Measurements from ENCODE around the gene PCCA.

The PCCA gene

DNA sequence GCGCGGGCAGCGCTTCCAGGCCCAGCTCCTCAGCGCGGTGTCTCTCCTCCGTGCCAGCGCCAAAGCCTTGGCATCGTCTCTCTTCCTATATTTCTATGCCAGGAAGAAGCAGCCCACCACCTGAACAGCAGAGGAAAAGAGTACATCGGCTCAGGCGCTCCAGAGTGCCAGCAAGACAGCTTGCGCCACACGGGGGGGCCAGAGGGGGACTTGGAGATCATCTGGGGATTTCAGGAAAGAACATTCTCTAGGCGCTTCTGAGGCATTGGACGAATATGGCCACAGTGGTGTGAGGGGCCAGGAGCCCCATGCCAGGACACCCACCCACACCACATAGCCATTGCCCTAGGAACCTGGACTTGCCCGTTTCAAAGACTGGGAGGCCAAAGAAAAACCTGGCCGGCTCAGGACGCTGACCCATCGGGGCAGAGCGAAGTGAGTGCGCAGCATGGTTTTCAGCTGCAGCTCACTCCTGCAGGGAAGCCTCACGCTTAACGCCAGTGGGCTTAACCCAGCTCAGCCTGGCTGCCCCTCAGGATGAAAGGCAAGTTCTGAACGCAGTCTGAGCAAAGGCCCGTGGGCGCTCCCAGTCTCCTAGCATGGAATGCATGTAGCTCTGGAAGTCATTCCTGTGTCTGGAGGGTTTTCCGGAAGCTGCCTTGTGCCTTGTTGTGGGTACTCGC is 437.6 kb downstream of the PCCA start:
- no peak for DNase-seq (ENCODE audit: low spot score)

DNA sequence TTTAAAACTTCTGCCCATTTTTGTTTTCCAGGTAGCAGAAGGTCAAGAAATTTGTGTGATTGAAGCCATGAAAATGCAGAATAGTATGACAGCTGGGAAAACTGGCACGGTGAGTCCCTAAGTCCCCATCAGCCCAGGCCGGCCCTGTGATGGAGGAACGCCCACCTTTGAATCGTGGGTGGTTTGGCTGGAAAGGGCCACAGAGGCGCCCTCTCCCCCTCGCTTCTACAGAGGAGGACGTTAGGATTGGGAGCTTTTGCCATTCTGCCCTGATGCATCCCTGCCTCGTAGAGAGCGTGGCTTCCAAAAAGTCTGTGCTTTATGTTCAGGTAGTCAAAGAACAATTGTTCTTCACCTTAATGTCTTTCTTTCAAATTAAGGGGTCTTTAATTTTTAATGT is 438.8 kb downstream of the PCCA start:
- DNase-seq (ENCODE audit: low spot score) = no peak

DNA sequence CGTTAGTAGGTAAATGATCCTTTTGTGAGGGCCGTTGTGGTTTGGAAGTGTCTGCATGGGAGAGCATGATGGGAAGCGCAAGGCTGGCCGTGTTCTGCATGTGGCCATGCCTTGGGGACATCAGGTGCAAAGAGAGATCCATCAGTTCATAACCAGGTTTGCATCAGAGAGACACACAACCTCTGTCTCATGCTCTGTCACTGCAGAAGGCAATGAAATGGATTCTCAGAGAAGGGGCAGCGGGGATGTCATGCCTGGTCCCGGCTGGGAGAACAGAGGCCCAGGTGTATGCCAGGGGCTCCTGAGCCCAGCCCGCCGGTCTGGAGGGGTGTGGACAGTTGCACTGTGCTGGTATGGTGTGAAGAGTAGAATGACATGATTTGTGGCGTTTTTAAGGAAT is 439.5 kb downstream of the PCCA start:
- no peak for DNase-seq (ENCODE audit: low spot score)

DNA sequence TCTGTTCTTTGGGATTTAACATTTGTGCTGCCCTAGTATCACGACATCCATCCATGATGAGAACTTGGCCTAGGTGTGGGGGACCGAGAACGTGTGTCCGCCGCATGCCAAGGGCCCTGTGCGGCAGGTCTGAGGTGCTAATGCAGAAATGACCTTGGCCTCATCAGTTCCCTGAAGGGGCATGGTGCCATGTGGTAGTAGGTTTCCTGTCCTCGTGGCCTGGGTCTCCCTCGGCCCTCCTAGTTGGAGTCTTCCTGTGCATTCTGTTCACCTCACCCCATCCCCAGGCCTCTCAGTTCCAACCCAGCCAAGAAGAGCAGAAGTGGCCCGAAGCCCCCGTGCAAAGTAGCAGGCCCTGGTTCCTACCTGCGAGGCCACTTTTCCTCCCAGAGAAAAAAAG is 439.9 kb downstream of the PCCA start:
- no peak for DNase-seq (ENCODE audit: low spot score)

DNA sequence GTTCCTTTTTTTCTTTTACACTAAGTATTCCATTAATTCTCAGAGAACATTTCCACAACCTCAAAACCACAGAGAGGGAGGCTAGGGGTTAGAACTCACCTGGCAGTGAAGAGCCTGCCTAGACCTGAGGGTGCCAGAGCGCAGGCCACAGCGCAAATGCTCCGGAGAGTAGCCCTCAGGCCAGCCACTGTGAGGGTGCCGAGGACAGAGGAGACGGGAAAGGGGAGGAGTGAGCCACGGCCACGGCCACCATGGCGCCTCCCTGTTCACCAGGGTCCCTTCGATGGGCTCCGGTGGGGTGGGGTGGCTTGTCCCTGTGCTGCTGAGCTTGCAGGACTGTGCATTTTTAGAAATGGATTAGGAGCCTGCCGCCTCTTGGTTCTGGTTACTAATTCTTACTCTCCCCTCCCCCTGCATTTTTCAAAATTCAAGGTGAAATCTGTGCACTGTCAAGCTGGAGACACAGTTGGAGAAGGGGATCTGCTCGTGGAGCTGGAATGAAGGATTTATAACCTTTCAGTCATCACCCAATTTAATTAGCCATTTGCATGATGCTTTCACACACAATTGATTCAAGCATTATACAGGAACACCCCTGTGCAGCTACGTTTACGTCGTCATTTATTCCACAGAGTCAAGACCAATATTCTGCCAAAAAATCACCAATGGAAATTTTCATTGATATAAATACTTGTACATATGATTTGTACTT is 440.9 kb downstream of the PCCA start:
- no peak for DNase-seq (ENCODE audit: low spot score)

DNA sequence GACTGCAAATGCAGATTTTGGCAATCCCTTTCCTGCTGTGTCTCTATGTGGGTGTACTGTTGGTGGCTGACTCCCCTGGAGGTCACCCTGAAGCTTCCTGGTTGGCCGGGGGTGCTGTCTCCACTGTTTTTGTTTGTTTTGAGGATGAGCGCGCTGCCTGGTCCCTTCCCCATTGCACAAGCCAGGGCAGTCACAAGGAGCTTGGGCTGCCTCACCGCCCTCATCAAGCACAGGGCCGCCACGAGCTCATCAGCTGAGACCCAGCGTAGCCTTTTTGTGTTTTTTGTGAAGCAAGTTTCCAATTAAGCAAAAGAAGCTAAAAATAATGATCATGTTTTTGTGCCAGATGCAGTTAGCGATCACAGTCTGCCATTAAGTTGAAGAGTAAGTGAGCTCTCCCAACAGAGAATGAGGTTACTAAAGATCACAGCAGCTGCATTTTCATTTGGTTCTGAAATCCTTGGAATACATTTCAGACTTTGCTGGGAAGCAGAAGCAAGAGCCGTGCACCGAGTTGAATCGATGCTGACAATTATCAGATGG is 441.8 kb downstream of the PCCA start:
- DNase-seq (ENCODE audit: low spot score) = no peak

DNA sequence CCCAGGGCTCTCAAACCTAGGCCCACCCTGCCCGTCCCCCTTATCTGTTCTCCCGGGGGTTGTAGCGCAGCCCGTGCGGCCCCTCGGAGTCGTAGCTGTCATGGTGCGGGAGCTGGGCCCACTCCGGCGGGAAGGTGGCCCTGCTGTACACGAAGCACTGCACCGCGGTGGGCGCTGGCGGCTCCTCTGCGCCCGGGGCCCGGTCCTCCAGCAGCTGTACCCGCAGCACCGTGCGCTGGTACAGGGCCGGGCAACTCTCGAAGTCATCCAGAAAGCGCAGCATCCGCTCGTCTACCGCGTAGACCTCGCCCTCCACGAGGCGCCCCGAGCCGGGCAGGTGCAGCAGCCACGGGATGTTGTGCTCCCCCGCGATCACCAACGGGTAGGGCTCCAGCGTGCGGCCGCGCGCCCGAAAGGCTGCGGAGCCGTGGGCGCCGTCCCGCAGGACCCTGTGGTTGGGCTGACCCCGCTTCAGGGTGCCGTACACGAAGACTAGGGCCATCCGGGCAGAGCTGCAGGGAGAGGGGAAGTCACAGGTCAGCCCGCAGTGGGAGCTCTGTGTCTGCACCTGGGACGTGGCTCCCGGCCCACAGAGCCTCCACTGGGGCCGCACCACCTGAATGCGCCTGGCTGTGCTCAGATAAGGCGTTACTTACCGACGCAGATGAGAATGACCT is 443.3 kb downstream of the PCCA start:
- DNase-seq (ENCODE audit: low spot score) = no peak

DNA sequence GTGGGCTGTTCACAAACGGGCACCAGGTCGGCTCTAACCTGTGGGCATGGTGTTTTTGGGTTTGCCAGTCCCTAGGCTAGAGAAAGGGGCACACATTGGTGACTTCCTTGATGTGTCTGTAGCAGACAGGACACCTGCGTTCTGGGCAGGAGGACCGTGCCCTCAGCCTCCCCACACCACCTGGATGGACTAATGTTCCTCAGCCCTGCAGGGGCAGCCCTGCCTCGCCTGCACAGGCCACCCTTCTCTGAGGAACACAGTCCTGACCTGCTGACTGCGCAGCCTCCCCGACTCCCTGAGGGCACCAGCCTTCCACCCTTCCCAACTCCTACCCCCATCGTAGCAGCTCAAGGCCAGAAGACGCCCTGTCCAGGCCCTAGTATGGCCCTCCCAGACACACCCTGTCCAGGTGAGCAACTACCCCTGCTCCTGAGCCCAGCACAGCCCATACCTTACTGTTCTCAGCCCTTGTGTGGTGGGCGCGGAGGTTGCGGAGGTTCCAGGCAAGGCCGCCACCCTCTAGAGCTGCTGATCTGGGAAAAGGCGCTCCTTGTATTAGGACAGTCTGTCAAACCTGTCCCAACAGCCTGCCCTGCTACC is 444.0 kb downstream of the PCCA start:
- no peak for DNase-seq (ENCODE audit: low spot score)

DNA sequence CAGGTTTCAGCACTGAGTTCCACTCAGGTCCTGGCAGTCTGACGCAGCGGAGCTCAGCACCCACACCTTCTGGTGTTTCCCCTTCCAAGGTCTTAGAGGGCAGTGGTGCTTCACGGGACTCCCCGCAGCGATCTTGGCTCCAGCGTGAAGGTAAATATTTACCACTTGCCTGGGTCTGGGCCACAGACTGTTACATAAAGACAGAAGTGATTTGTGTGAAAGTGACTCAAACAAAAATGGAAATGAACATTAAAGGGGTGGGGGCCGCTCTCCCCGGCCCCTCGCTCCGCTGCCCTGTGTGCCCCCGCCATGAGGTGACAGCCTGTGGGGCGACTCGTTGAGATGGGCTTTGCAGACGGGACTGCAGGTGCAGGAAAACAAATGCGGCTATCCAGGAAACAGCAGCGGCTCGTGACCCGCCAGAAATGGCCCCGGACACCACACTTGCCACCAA is 444.7 kb downstream of the PCCA start:
- no peak for DNase-seq (ENCODE audit: low spot score)

DNA sequence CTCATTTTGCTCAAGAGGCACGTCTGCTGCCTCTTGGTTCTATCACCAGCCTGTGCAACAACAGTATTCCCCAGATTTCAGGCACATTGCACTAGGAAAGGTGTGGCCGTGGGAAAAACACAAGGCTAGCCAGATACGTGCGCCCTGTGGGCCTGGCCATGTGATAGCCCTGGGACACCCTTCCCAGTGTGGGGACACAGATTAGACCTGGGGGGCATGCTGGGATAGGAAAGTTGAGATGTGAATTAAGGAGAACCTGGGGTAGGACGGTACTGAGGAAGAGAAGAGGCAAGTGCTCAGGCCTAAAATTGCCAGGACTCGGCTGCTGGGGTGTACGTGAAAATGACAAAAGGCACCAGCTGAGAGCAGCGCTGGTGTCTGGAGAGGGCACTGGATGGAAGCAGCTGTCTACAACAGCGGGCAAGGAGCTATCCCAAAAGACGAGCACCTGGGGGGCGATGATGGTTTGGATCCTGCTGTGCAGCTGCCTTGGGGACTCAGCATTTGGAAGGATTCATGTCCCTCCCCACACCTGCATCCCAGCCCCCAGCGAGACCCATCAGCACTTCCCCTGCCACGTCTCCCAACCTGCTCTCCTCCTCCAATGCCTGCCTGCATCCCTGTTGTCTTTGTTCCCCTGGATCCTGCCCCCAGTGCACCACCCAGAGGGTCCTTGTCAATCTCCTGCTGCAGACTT is 445.4 kb downstream of the PCCA start:
- DNase-seq (ENCODE audit: low spot score) = no peak

DNA sequence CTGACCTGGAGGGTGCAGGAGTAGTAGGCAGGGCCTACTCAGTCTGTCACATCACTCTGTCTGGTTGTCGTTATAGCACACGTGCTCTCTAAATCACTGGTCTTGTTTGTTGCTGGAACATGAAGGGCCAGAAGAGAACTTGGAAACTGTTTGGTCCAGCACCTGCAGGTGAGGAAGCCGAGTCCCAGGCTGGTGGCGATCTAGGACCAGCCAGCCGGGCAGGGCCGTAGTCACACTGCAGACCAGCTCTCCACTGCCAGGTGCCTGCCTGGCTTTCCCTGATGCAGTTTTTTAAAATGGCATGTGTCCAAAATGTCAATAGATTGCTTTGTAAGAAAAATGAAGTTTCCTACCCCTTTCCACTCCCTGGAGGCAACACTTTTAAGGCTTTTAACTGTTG is 446.0 kb downstream of the PCCA start:
- no peak for DNase-seq (ENCODE audit: low spot score)

DNA sequence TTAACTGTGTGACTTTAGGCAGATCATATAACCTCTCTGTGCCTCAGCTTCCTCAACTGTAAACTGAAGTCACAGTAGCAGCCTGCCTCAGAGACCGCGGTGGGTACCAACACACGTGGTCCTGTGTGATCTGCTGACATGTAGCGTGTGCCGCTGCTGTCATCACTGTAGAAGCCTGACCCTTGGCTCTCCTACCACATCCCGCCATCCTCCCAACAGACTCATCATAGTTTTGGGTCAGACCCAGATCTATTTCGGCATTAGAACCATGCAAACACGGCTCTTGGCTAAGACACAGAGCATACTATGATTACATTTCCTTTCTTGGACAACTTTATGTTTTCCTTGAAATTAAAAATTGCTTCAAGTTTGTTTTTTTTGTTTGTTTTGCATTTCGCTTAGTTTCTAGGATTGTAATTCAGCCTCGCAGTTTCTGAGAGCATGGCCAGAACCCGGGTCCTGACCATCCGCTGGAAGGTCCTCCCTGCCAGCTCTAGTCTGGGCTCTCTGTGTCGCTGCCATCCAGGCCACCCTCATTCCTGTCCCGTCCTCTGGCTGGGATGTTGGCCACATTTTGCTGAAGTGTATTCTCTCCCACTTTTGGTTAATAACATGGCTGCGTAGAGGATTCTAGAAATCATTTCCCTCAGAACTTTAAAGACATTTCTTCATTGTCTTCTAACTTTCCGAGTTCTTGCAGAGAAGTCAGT is 446.7 kb downstream of the PCCA start:
- no peak for DNase-seq (ENCODE audit: low spot score)

DNA sequence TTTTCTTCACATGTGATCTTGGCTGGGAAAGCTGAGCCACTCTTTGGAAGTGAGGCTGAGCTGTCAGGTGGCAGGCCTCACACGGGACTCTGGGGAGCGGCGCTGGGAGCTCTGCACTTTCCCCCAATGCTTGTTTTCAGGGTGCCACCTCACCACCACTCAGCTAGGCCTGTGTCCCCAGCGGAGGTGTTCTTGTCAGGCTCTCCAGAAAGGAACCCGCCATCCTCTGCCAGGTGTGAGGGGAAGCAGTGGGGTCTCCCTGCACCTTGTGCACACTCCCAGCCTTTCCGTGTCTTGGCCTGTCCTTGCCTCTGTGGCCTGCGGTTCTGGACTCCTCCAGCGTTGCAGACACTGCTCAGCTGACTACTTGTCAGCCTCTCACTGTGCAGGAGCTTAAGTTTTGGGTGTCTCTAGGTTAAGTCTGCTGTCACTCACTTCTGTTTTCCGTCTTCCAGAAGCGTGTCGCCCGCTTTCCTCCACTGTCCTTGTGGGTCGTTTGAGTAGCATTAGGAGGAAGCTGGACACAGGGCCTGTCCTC is 447.8 kb downstream of the PCCA start:
- DNase-seq (ENCODE audit: low spot score) = no peak

DNA sequence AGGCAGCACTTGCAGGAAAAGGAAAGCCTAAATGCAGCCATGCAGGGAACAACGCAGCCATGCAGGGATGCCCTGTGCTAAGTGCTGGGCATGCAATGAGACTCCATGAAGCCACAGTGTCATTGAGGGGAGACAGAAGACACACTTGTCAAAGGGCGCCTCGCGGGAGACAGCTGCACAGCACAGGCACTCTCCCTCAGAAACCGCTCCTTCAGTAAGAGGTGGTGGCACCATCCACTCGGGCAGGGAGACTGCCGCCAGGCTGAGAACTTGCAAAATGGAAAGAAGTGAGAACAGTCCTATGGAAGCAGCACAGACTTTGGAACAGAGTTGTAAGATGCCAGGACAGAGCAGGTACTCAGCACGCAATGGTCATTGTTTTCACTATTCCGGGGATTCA is 448.6 kb downstream of the PCCA start:
- no peak for DNase-seq (ENCODE audit: low spot score)

DNA sequence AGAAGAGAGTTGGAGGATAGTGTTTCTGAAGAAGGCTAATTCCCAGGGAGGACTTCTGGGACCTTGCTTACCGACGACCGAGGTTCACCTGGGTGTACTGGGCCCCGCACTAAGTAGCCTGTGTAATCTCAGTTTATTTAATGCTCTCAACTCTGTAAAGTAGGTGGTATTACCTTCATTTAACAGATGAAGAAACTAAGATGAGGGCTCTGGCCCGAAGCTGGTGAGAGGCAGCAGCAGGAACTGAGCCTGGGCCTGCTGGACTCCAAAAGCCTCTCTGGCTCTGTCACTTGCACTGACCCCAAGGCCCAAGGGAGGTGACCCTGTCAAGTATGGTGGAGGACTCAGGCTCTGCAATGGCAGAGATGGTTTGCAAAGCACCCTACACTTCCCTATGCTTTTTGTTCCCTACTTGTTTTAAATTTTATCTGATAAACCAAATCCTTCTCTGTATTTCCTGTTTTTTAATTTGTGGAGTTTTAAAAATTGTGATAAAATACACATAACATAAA is 449.1 kb downstream of the PCCA start:
- no peak for DNase-seq (ENCODE audit: low spot score)

DNA sequence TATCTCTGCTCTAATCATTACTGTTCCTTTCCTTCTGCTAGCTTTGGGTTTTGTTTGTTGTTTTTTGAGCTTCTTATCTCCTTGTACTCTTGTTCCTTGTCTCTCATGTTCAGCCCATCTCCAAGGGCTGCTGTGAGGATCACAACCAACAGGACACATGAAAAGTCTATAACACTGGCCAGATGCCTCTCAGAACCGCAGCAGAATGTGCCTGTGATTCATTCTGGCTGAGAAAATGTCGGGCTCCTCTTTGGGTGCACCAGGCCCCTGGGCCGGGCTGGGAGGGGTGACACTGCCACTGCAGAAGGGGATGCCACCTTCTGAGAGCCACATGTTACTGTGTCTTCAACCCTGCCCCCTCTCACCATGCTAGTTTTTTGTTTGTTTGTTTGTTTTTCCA is 451.7 kb downstream of the PCCA start:
- DNase-seq (ENCODE audit: low spot score) = no peak

DNA sequence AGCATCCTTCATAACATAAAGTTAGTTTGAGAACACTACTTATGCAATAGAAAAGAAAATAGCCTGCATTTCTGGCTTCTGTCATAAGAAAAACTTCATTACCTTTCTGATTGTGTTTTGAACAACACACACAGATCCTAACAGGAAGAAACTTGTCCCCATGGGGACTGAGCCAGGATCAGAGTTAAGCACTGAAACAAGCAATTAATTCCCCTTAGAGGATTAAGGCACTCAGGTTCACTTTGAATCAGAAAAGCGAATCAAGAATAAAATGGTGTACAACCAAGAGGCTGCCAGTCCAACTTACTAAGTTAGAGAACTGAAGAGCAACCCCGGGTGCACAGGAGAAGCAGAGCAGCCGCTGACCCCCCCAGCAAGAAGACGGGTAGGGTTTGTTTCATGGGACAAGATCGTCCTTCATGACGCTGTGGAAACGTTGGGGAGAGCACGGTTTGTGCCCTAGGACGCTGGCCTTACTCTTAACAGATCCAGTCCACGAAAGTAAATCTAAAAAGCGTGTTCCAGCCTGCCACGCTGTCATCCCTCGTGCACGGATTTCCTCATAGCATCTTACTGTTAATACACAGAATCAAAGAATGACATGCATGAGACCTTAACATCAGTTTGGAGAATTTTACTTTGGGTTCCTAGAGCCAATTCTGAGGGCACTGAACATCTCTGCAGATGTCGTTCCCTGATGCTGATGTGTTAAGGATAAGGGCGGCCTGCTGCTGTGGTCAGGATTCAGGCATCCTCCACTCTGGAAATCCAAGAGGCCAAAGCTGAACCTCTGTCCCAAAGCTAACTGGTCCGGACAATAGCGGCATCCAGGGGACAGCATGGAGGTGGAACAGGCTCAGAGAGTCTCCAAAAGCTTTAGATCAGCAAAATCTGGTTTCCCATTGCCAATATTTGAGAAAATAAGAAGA is 453.3 kb downstream of the PCCA start:
- no peak for DNase-seq (ENCODE audit: low spot score)

DNA sequence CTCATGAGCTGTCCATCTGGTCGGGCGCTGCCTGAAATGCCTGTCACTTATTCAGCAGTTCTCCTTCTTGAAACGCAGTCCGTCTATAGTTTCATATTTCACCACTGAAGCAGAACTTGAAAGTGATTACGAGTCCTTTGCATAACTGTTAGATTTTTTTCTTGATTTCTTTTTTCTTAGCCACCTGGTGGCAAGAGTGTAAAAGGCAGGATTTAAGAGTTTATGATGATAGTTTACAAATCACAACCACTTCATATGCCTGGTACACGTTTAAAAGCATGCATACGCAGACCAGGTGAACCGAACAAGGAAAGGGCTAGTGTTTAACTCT is 453.9 kb downstream of the PCCA start:
- DNase-seq (ENCODE audit: low spot score) = no peak

DNA sequence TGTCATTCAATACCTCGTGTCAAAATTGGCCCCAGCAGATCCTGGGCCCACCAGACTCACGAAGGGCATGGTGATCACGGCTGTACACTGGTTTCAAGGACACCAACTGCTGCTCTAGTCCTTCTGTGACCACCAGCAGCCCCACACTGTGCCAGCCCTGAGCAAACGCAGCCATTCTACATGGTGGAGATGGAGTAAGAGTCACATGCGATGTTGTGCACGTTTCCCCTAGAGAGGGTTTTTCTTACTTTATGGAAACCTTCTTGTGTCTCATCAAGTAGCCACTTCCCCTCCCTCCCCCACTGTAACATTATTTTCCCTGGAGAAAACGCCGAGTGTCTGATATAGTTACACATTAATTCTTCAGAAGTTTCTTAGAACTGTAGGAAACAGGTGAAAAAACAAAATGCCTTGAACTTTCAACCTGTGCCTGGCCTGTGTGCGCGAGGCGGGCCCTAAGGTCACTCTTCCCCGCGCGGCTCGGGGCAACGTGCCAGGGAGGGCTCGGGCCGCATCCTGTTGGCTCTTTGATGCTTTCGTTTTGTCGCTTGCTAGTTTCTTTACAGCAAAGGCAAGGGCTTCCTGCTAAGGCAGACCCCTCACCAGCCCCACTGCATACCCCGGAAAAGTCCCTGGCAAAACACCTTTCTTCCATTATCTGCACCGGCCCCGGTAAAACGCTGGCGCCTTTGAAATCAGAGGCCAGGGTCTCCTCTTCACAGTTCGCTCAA is 455.1 kb downstream of the PCCA start:
- no peak for DNase-seq (ENCODE audit: low spot score)

Data from putamen (tissue), 1 donor.